Esophagus muscularis mucosa (tissue), 4 donors: ENCODE results near the gene UBR3.

Experiments
- EP300 ChIP-seq: sonication (generic); formaldehyde crosslinking; IDR thresholded peaks from one replicate; pipeline ENCODE4 v1.6.1; 2017; ENCODE audit warnings: antibody characterized with exemption
- POLR2A ChIP-seq: fragments of 450-650 bp; IDR thresholded peaks from one replicate; pipeline ENCODE4 v1.6.1; 2017; ENCODE audit warnings: antibody characterized with exemption, moderate library complexity, mild to moderate bottlenecking, low read depth
- POLR2AphosphoS5 ChIP-seq, 2 donors: sonication (generic); formaldehyde crosslinking; IDR thresholded peaks; one replicate each; pipeline ENCODE4 v1.6.1; 2017; ENCODE audit warnings: antibody characterized with exemption in 2 of 2
- TF ChIP-seq, protein P1 (sequence below), 3 experiments: fragments of 200-600 bp in 2 of 3; fragments of 450-650 bp in 1 of 3; sonication (generic) in 2 of 3; IDR thresholded peaks; one replicate each; pipeline ENCODE4 v1.5.1; 2017 to 2019; ENCODE audit warnings: antibody characterized with exemption in 3 of 3, mild to moderate bottlenecking in 2 of 3, moderate library complexity in 1 of 3

DNA sequence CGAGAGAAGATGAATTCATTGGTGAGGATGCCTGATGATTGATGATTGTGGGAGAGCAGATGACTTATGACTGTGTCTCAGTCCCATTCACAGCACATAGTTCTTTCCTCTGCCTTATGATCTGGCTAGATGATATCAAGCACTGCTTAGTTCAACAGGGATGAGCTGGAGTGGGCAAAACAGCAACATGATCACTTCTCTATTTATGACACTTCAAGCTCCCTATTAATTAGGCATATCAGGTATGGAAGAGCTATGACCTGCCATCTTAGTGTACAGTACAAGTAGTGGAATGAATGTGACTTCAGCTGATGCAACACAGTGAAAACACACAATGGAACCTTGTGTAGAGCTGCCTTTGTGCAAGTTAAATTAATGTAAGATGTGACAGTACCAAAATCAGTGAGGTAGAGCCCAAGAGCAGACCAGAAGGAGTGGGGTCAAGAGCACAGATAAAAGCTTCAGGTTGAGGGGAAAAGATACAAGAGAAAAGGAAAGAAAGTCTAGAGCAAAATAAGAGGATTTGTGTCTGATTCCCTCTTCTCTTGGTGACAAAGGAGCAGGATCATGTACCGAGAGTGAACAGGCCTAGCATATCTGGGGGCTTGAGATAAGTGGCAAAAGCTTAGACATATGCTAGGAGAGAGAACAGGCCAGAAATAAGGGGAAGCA is 257.7 kb downstream of the UBR3 start:
- TF ChIP-seq POLR2A: no peak
- TF ChIP-seq, protein P1, sequence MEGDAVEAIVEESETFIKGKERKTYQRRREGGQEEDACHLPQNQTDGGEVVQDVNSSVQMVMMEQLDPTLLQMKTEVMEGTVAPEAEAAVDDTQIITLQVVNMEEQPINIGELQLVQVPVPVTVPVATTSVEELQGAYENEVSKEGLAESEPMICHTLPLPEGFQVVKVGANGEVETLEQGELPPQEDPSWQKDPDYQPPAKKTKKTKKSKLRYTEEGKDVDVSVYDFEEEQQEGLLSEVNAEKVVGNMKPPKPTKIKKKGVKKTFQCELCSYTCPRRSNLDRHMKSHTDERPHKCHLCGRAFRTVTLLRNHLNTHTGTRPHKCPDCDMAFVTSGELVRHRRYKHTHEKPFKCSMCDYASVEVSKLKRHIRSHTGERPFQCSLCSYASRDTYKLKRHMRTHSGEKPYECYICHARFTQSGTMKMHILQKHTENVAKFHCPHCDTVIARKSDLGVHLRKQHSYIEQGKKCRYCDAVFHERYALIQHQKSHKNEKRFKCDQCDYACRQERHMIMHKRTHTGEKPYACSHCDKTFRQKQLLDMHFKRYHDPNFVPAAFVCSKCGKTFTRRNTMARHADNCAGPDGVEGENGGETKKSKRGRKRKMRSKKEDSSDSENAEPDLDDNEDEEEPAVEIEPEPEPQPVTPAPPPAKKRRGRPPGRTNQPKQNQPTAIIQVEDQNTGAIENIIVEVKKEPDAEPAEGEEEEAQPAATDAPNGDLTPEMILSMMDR (IDR thresholded peaks at IDR 0.05): no peak
- TF ChIP-seq POLR2AphosphoS5 (IDR thresholded peaks at IDR 0.05): no peak
- no peak for TF ChIP-seq EP300
